ENCODE results near the gene ZNF862. TPM values are rescaled to one million over a fixed set of nuclear protein-coding genes. Genes with fewer than 3 reads are reported as not detected.

ZNF862 gene
- total RNA-seq, 1 experiment from 2014 or later = 17.7 TPM

DNA sequence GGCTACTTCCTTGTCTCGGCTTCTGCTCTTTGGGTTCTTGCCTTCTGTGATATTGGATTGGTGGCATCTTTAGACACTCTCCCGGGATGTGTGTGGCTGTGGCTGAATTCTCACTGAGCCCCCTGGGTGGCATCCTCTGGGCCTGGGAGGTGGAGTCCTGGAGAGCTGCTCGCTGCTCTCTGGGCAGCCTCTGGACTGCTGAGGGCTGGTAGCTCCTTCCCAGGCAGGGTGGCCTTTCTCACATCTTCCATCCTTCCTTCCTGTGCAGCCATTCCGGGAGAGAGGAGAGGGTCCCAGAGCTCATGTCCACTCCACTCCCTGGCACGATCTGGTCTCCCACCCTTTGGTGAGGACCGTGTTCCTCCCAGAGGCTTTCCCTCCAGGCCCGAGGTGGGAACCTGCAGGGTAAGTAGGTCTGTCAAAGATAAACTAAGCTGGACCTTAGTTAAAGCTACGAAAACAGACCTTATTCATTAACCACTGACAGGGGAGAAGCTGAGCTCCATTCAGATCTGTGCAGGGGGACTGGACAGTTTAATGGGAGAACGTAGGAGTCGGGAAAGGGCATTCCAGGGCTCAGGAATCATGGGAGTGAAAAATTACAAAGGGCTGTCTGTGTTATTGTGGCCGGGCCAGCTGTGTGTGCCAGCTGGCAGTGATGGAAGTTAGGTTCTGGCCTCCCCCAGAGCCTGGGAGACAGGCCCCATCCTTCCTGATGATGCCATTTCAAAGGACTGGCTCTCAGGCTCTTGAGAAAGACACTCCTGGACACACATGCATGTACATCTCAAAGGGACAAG lies 44.3 kb downstream of the ZNF862 start:
- peaks cover 14% of the 10 kb centered on the region for H3K4me1 Mint-ChIP-seq (ENCODE audit: low read depth, unreplicated experiment)
- no peak overlapping the region for H3K4me3 Mint-ChIP-seq (ENCODE audit: low read depth, unreplicated experiment)
- CTCF ChIA-PET = no interaction called here
- BruUV-seq (replicated peaks) = no TSS peak
- DNase-seq = no peak
- H3K27me3 Mint-ChIP-seq (ENCODE audit: unreplicated experiment) = no peaks in the 10 kb centered on the region
- intact Hi-C loops (cut with micrococcal nuclease; ENCODE audit: unreplicated experiment) = loop anchor here (2.0 kb wide), 1 partner anchor 394 kb away; no protein-coding TSS in a partner anchor
- no peak overlapping the region for H3K27ac Mint-ChIP-seq (ENCODE audit: unreplicated experiment)
- H3K36me3 Mint-ChIP-seq (ENCODE audit: insufficient read depth, unreplicated experiment) = no peaks in the 10 kb centered on the region
- TF ChIP-seq, protein P1, sequence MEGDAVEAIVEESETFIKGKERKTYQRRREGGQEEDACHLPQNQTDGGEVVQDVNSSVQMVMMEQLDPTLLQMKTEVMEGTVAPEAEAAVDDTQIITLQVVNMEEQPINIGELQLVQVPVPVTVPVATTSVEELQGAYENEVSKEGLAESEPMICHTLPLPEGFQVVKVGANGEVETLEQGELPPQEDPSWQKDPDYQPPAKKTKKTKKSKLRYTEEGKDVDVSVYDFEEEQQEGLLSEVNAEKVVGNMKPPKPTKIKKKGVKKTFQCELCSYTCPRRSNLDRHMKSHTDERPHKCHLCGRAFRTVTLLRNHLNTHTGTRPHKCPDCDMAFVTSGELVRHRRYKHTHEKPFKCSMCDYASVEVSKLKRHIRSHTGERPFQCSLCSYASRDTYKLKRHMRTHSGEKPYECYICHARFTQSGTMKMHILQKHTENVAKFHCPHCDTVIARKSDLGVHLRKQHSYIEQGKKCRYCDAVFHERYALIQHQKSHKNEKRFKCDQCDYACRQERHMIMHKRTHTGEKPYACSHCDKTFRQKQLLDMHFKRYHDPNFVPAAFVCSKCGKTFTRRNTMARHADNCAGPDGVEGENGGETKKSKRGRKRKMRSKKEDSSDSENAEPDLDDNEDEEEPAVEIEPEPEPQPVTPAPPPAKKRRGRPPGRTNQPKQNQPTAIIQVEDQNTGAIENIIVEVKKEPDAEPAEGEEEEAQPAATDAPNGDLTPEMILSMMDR (IDR thresholded peaks at IDR 0.05; ENCODE audit: unreplicated experiment) = no peak
- no peaks in the 10 kb centered on the region for H3K9me3 Mint-ChIP-seq (ENCODE audit: low read depth, unreplicated experiment)

DNA sequence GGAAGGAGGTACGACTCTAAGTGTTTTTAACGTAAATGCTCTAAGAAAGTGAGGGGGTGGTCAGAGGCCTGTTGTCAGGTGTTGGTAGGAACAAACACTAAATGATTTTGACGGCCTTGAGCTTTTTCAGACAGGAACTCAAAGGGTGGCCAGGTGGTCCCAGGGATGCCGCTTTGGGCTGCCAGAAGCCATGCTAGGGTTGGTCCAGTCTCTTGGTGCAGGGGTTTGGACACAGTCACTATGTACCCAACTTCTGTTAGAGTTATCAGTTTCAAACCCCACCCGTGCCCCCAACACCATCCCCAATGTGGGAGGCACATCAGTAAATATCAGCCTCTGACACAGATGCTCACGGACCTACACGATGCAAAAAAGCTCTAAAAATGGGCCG lies 44.9 kb downstream of the ZNF862 start:
- Mint-ChIP-seq H3K4me1 (ENCODE audit: low read depth, unreplicated experiment) (peaks cover 14% of the 10 kb centered on the region), H3K9me3 (ENCODE audit: low read depth, unreplicated experiment) (no peaks in the 10 kb centered on the region), H3K27me3 (ENCODE audit: unreplicated experiment) (no peaks in the 10 kb centered on the region), H3K27ac (ENCODE audit: unreplicated experiment) (no peak overlapping the region), H3K36me3 (ENCODE audit: insufficient read depth, unreplicated experiment) (no peaks in the 10 kb centered on the region), H3K4me3 (ENCODE audit: low read depth, unreplicated experiment) (no peak overlapping the region)
- intact Hi-C loops (cut with micrococcal nuclease; ENCODE audit: unreplicated experiment) = loop anchor here (2.0 kb wide), 1 partner anchor 394 kb away; no protein-coding TSS in a partner anchor
- no peak for DNase-seq
- TF ChIP-seq, protein P1 (IDR thresholded peaks at IDR 0.05; ENCODE audit: unreplicated experiment) = no peak
- CTCF ChIA-PET = interaction anchor here (0.9 kb wide), 1 partner anchor 44 kb away, joined by 5 read pairs; the partner anchor contains the start of gene ZNF862
- BruUV-seq (replicated peaks) = no TSS peak

DNA sequence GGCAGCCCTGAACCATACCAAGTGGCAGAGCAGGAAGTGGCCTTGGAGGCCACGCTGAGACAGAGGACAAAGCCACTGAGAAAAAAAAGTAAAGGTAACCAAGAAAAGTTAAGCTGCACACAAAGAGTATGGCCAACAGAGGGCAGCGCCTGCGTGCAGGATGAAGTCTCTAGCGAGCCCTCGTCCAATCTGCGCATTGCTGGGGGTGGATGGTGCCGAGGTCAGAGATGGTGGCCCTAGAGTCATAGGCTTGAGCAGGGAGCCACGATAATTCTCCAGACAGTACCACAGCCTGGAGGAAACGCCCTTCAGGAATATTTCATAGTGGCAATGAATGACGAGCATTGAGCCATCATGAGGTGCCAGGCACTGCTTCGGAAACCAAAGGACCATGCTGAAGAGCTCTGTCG lies 45.3 kb downstream of the ZNF862 start:
- peak; percentile 54 for DNase-seq
- Mint-ChIP-seq H3K9me3 (ENCODE audit: low read depth, unreplicated experiment) (no peaks in the 10 kb centered on the region), H3K27me3 (ENCODE audit: unreplicated experiment) (no peaks in the 10 kb centered on the region), H3K27ac (ENCODE audit: unreplicated experiment) (no peak overlapping the region), H3K4me1 (ENCODE audit: low read depth, unreplicated experiment) (peaks cover 14% of the 10 kb centered on the region), H3K4me3 (ENCODE audit: low read depth, unreplicated experiment) (no peak overlapping the region), H3K36me3 (ENCODE audit: insufficient read depth, unreplicated experiment) (no peaks in the 10 kb centered on the region)
- CTCF ChIA-PET = interaction anchor here (0.9 kb wide), 2 partner anchors 45 to 221 kb away, joined by 5 read pairs; partner anchors contain the start of gene ZNF862
- no TSS peak for BruUV-seq (replicated peaks)
- intact Hi-C loops (cut with micrococcal nuclease; ENCODE audit: unreplicated experiment) = loop anchor here (2.0 kb wide), 1 partner anchor 393 kb away; no protein-coding TSS in a partner anchor
- TF ChIP-seq, protein P1 (IDR thresholded peaks at IDR 0.05; ENCODE audit: unreplicated experiment) = peak; percentile 60

DNA sequence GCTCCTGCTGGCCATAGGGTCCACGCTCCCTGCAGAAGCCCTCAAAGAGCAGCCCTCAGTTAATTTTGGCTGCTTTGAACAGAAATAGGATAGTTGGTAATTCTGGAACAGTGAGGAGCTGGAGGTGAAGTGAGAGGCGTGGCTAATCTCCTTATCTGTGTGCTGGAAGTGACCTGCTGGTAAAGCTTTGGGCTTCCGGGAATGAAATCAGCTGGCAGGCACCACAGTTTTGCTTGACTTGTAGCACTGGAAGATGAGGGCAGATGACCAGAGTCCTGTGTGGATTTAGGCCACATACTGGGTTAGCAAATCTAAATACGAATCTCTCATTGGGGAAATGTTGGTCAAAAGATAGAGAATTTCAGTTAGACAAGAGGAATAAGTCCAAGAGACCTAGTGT lies 45.8 kb downstream of the ZNF862 start:
- H3K9me3 Mint-ChIP-seq (ENCODE audit: low read depth, unreplicated experiment) = no peaks in the 10 kb centered on the region
- DNase-seq = no peak
- H3K4me3 Mint-ChIP-seq (ENCODE audit: low read depth, unreplicated experiment) = no peak overlapping the region
- H3K4me1 Mint-ChIP-seq (ENCODE audit: low read depth, unreplicated experiment) = peaks cover 14% of the 10 kb centered on the region
- H3K27me3 Mint-ChIP-seq (ENCODE audit: unreplicated experiment) = no peaks in the 10 kb centered on the region
- CTCF ChIA-PET = interaction anchor here (0.9 kb wide), 2 partner anchors 45 to 221 kb away, joined by 5 read pairs; partner anchors contain the start of gene ZNF862
- no TSS peak for BruUV-seq (replicated peaks)
- TF ChIP-seq, protein P1 (IDR thresholded peaks at IDR 0.05; ENCODE audit: unreplicated experiment) = no peak
- no peak overlapping the region for H3K27ac Mint-ChIP-seq (ENCODE audit: unreplicated experiment)
- intact Hi-C loops (cut with micrococcal nuclease; ENCODE audit: unreplicated experiment) = no loop called here
- no peaks in the 10 kb centered on the region for H3K36me3 Mint-ChIP-seq (ENCODE audit: insufficient read depth, unreplicated experiment)

Measured in Calu3 (cell line).